Measurements from ENCODE around the gene AIMP1. TPM values are rescaled to one million over a fixed set of nuclear protein-coding genes. Genes with fewer than 3 reads are reported as not detected.

The AIMP1 gene
- total RNA-seq, 1 donor from 2014 or later = 36.3 TPM

- Mint-ChIP-seq H3K36me3 (ENCODE audit: insufficient read depth) (peaks cover 15% of the 10 kb centered on the region), H3K4me3 (ENCODE audit: low read depth) (no peak overlapping the region), H3K4me1 (ENCODE audit: low read depth) (no peaks in the 10 kb centered on the region), H3K27ac (no peak overlapping the region), H3K27me3 (no peaks in the 10 kb centered on the region), H3K9me3 (ENCODE audit: low read depth) (peaks cover 8% of the 10 kb centered on the region)
- DNase-seq (ENCODE audit: low spot score, unreplicated experiment) = no peak
- TF ChIP-seq CTCF (IDR thresholded peaks at IDR 0.05; ENCODE audit: unreplicated experiment) = no peak
Measured at GRCh38 chr4:106277140-106277675, 39.1 kb upstream of the AIMP1 start.

GRCh38 chr4:106284227-106284626, 32.1 kb upstream of the AIMP1 start:
- DNase-seq (ENCODE audit: low spot score, unreplicated experiment) = no peak
- no peak overlapping the region for H3K27ac Mint-ChIP-seq
- no peak for TF ChIP-seq CTCF (IDR thresholded peaks at IDR 0.05; ENCODE audit: unreplicated experiment)
- H3K4me3 Mint-ChIP-seq (ENCODE audit: low read depth) = no peak overlapping the region
- peaks cover 18% of the 10 kb centered on the region for H3K36me3 Mint-ChIP-seq (ENCODE audit: insufficient read depth)
- no peaks in the 10 kb centered on the region for H3K4me1 Mint-ChIP-seq (ENCODE audit: low read depth)
- no peaks in the 10 kb centered on the region for H3K27me3 Mint-ChIP-seq
- H3K9me3 Mint-ChIP-seq (ENCODE audit: low read depth) = peaks cover 9% of the 10 kb centered on the region

- Mint-ChIP-seq H3K27me3 (no peaks in the 10 kb centered on the region), H3K4me3 (ENCODE audit: low read depth) (no peak overlapping the region), H3K36me3 (ENCODE audit: insufficient read depth) (peaks cover 13% of the 10 kb centered on the region), H3K27ac (peak overlapping the region; percentile 37), H3K9me3 (ENCODE audit: low read depth) (peaks cover 7% of the 10 kb centered on the region), H3K4me1 (ENCODE audit: low read depth) (no peaks in the 10 kb centered on the region)
- no peak for DNase-seq (ENCODE audit: low spot score, unreplicated experiment)
- TF ChIP-seq CTCF (IDR thresholded peaks at IDR 0.05; ENCODE audit: unreplicated experiment) = no peak
Measured at GRCh38 chr4:106286611-106287010, 29.7 kb upstream of the AIMP1 start.

GRCh38 chr4:106287353-106287969, 28.9 kb upstream of the AIMP1 start:
- no peaks in the 10 kb centered on the region for H3K9me3 Mint-ChIP-seq (ENCODE audit: low read depth)
- H3K36me3 Mint-ChIP-seq (ENCODE audit: insufficient read depth) = peaks cover 6% of the 10 kb centered on the region
- no peaks in the 10 kb centered on the region for H3K27me3 Mint-ChIP-seq
- TF ChIP-seq CTCF (IDR thresholded peaks at IDR 0.05; ENCODE audit: unreplicated experiment) = no peak
- DNase-seq (ENCODE audit: low spot score, unreplicated experiment) = no peak
- no peak overlapping the region for H3K4me3 Mint-ChIP-seq (ENCODE audit: low read depth)
- H3K27ac Mint-ChIP-seq = no peak overlapping the region
- H3K4me1 Mint-ChIP-seq (ENCODE audit: low read depth) = no peaks in the 10 kb centered on the region

GRCh38 chr4:106289737-106290136, 26.6 kb upstream of the AIMP1 start:
- no peaks in the 10 kb centered on the region for H3K27me3 Mint-ChIP-seq
- TF ChIP-seq CTCF (IDR thresholded peaks at IDR 0.05; ENCODE audit: unreplicated experiment) = no peak
- DNase-seq (ENCODE audit: low spot score, unreplicated experiment) = no peak
- H3K4me1 Mint-ChIP-seq (ENCODE audit: low read depth) = no peaks in the 10 kb centered on the region
- peaks cover 3% of the 10 kb centered on the region for H3K36me3 Mint-ChIP-seq (ENCODE audit: insufficient read depth)
- no peaks in the 10 kb centered on the region for H3K9me3 Mint-ChIP-seq (ENCODE audit: low read depth)
- no peak overlapping the region for H3K4me3 Mint-ChIP-seq (ENCODE audit: low read depth)
- H3K27ac Mint-ChIP-seq = no peak overlapping the region

Measured in progenitor cell of endocrine pancreas (in vitro differentiated cells).